ENCODE data around the gene UFC1.

UFC1 gene

GRCh38 chr1:161158316-161159010 lies 4.7 kb downstream of the UFC1 start:
- Histone ChIP-seq H3K9ac (ENCODE audit: low read depth, low read length) (peak overlapping the region; percentile 57; the same call in 1 of the 2 replicates), H3K4me1 (ENCODE audit: insufficient read depth, low read length) (no peaks in the 10 kb centered on the region), H3K36me3 (ENCODE audit: insufficient read depth, low read length) (no peaks in the 10 kb centered on the region), H3K9me3 (ENCODE audit: control insufficient read depth, insufficient read depth, low read length) (no peaks in the 10 kb centered on the region)

GRCh38 chr1:161159087-161159912 lies 5.5 kb downstream of the UFC1 start, which contains the start of gene USP21:
Gene USP21 (plus strand): TSS chr1:161159500. CDS start chr1:161160641, 1,141 bp downstream.
- Histone ChIP-seq H3K36me3 (ENCODE audit: insufficient read depth, low read length) (no peaks in the 10 kb centered on the region), H3K9ac (ENCODE audit: low read depth, low read length) (peak within 1 kb of the TSS; percentile 57), H3K4me1 (ENCODE audit: insufficient read depth, low read length) (no peaks in the 10 kb centered on the region), H3K9me3 (ENCODE audit: control insufficient read depth, insufficient read depth, low read length) (no peaks in the 10 kb centered on the region)

- H3K4me1 ChIP-seq (ENCODE audit: insufficient read depth, low read length), result no peaks in the 10 kb centered on the region
- peak overlapping the region; percentile 57 for H3K9ac ChIP-seq (ENCODE audit: low read depth, low read length)
- no peaks in the 10 kb centered on the region for H3K36me3 ChIP-seq (ENCODE audit: insufficient read depth, low read length)
- H3K9me3 ChIP-seq (ENCODE audit: control insufficient read depth, insufficient read depth, low read length), result no peaks in the 10 kb centered on the region
Measured at GRCh38 chr1:161159913-161160243, 6.1 kb downstream of the UFC1 start.

- Histone ChIP-seq H3K9ac (ENCODE audit: low read depth, low read length) (no peak overlapping the region), H3K4me1 (ENCODE audit: insufficient read depth, low read length) (peaks cover 4% of the 10 kb centered on the region; the same call in 1 of the 2 replicates), H3K9me3 (ENCODE audit: control insufficient read depth, insufficient read depth, low read length) (no peaks in the 10 kb centered on the region), H3K36me3 (ENCODE audit: insufficient read depth, low read length) (no peaks in the 10 kb centered on the region)
Measured at GRCh38 chr1:161160671-161161145, 6.9 kb downstream of the UFC1 start.

GRCh38 chr1:161161652-161162051 lies 7.9 kb downstream of the UFC1 start:
- Histone ChIP-seq H3K9ac (ENCODE audit: low read depth, low read length) (no peak overlapping the region), H3K9me3 (ENCODE audit: control insufficient read depth, insufficient read depth, low read length) (no peaks in the 10 kb centered on the region), H3K36me3 (ENCODE audit: insufficient read depth, low read length) (no peaks in the 10 kb centered on the region), H3K4me1 (ENCODE audit: insufficient read depth, low read length) (peaks cover 4% of the 10 kb centered on the region; the same call in 1 of the 2 replicates)

- Histone ChIP-seq H3K9ac (ENCODE audit: low read depth, low read length) (no peak overlapping the region), H3K4me1 (ENCODE audit: insufficient read depth, low read length) (peaks cover 4% of the 10 kb centered on the region; the same call in 1 of the 2 replicates), H3K9me3 (ENCODE audit: control insufficient read depth, insufficient read depth, low read length) (no peaks in the 10 kb centered on the region), H3K36me3 (ENCODE audit: insufficient read depth, low read length) (no peaks in the 10 kb centered on the region)
Measured at GRCh38 chr1:161162052-161162451, 8.3 kb downstream of the UFC1 start.

- H3K4me1 ChIP-seq (ENCODE audit: insufficient read depth, low read length), result peaks cover 4% of the 10 kb centered on the region; the same call in 1 of the 2 replicates
- H3K36me3 ChIP-seq (ENCODE audit: insufficient read depth, low read length), result no peaks in the 10 kb centered on the region
- H3K9me3 ChIP-seq (ENCODE audit: control insufficient read depth, insufficient read depth, low read length), result no peaks in the 10 kb centered on the region
- no peak overlapping the region for H3K9ac ChIP-seq (ENCODE audit: low read depth, low read length)
Measured at GRCh38 chr1:161162806-161163205, 9.0 kb downstream of the UFC1 start.

- Histone ChIP-seq H3K4me1 (ENCODE audit: insufficient read depth, low read length) (peaks cover 4% of the 10 kb centered on the region; the same call in 1 of the 2 replicates), H3K36me3 (ENCODE audit: insufficient read depth, low read length) (no peaks in the 10 kb centered on the region), H3K9ac (ENCODE audit: low read depth, low read length) (no peak overlapping the region), H3K9me3 (ENCODE audit: control insufficient read depth, insufficient read depth, low read length) (no peaks in the 10 kb centered on the region)
Measured at GRCh38 chr1:161163793-161164192, 10.0 kb downstream of the UFC1 start.

GRCh38 chr1:161164901-161165610 lies 11.3 kb downstream of the UFC1 start:
- peaks cover 4% of the 10 kb centered on the region; the same call in 1 of the 2 replicates for H3K4me1 ChIP-seq (ENCODE audit: insufficient read depth, low read length)
- H3K9me3 ChIP-seq (ENCODE audit: control insufficient read depth, insufficient read depth, low read length), result no peaks in the 10 kb centered on the region
- no peaks in the 10 kb centered on the region for H3K36me3 ChIP-seq (ENCODE audit: insufficient read depth, low read length)

GRCh38 chr1:161165742-161166668 lies 12.2 kb downstream of the UFC1 start, which contains the start of gene PPOX:
Gene PPOX (plus strand): TSS chr1:161166426. CDS start chr1:161166848, 422 bp downstream.
- Histone ChIP-seq H3K4me1 (ENCODE audit: insufficient read depth, low read length) (peaks cover 4% of the 10 kb centered on the region; the same call in 1 of the 2 replicates), H3K9ac (ENCODE audit: low read depth, low read length) (peak within 1 kb of the TSS; percentile 74), H3K36me3 (ENCODE audit: insufficient read depth, low read length) (peaks cover 1% of the 10 kb centered on the region; the same call in 1 of the 2 replicates), H3K9me3 (ENCODE audit: control insufficient read depth, insufficient read depth, low read length) (no peaks in the 10 kb centered on the region)

More at GRCh38 chr1:161164901-161165610, 11.3 kb downstream of the UFC1 start:
- H3K9ac ChIP-seq (ENCODE audit: low read depth, low read length), result peak overlapping the region; percentile 74; the same call in 1 of the 2 replicates

- Histone ChIP-seq H3K36me3 (ENCODE audit: insufficient read depth, low read length) (peaks cover 6% of the 10 kb centered on the region; the same call in 1 of the 2 replicates), H3K4me1 (ENCODE audit: insufficient read depth, low read length) (peaks cover 4% of the 10 kb centered on the region; the same call in 1 of the 2 replicates), H3K9me3 (ENCODE audit: control insufficient read depth, insufficient read depth, low read length) (no peaks in the 10 kb centered on the region), H3K9ac (ENCODE audit: low read depth, low read length) (peak overlapping the region; percentile 74)
Measured at GRCh38 chr1:161166669-161167548, 13.1 kb downstream of the UFC1 start.

GRCh38 chr1:161168906-161169305 lies 15.1 kb downstream of the UFC1 start:
- H3K36me3 ChIP-seq (ENCODE audit: insufficient read depth, low read length), result peaks cover 10% of the 10 kb centered on the region
- no peaks in the 10 kb centered on the region for H3K9me3 ChIP-seq (ENCODE audit: control insufficient read depth, insufficient read depth, low read length)
- H3K4me1 ChIP-seq (ENCODE audit: insufficient read depth, low read length), result peaks cover 4% of the 10 kb centered on the region; the same call in 1 of the 2 replicates
- H3K9ac ChIP-seq (ENCODE audit: low read depth, low read length), result no peak overlapping the region
